ENCODE results near the gene GAB2.

GRCh38 chr11:78290293-78291176 lies 127.1 kb downstream of the GAB2 start:
- TF ChIP-seq CTCF (IDR thresholded peaks at IDR 0.05) (no peak), POLR2AphosphoS5 (IDR thresholded peaks at IDR 0.05) (peak; percentile 44 to 71), POLR2A (IDR thresholded peaks at IDR 0.05; ENCODE audit: low read depth) (no peak), EP300 (IDR thresholded peaks at IDR 0.05) (no peak)
